GM23248 (cell line): ENCODE data around the gene FAM219A.

Experiments
- EZH2 ChIP-seq: fragments of 200-600 bp; sonication (generic); IDR thresholded peaks from 2 replicates; pipeline ENCODE4 v1.6.1; 2018; ENCODE audit warnings: antibody characterized with exemption, mild to moderate bottlenecking; ENCODE audit not compliant: insufficient read depth, poor library complexity, severe bottlenecking
- EZH2phosphoT487 ChIP-seq: fragments of 200-600 bp; sonication (generic); IDR thresholded peaks from 2 replicates; pipeline ENCODE4 v1.6.1; 2018; ENCODE audit warnings: antibody characterized with exemption, moderate library complexity, mild to moderate bottlenecking, low read depth; ENCODE audit not compliant: insufficient read depth

DNA sequence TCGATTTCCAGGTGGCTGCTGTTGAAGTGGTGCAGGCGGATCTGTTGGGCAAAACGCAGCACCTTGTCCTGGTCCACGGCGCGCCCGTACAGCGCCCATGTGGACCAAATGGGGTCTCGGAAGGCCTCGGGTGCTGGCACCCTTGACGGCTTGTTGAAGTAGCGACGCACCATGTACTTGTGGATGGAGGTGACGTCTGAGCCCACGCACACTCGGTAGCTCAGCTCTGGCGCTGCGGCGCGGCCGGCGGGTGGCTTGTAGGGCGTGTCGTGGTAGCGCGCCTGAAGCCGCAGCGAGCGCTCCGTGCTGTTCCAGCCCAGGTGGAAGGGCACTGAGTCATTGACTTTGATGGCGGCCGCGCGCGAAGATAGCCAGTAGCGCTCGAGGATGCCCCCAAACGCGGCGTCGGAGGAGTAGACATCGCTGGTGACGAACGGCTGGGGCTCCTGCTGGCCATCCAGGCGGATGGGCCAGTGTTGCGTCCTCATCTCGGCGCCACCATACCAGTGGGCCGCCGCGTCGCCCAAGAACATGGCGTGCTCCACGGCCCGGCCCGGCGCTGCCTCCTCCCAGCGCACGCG, 86.4 kb downstream of the FAM219A start:
- TF ChIP-seq EZH2 (no peak), EZH2phosphoT487 (no peak)
